HG03066 (cell line): ENCODE data around the gene JAKMIP3.
"Not testable (repeated sequence)": the region's sequence is repeated elsewhere in the genome, so short reads cannot be mapped to it uniquely, and the experiment has no call there.

Source experiments
- ATAC-seq: cut with Tn5 transposase; IDR thresholded peaks from one replicate; pipeline ENCODE4 v1.9.1; 2021; ENCODE audit warnings: low read depth; ENCODE audit not compliant: unreplicated experiment

Gene JAKMIP3

DNA sequence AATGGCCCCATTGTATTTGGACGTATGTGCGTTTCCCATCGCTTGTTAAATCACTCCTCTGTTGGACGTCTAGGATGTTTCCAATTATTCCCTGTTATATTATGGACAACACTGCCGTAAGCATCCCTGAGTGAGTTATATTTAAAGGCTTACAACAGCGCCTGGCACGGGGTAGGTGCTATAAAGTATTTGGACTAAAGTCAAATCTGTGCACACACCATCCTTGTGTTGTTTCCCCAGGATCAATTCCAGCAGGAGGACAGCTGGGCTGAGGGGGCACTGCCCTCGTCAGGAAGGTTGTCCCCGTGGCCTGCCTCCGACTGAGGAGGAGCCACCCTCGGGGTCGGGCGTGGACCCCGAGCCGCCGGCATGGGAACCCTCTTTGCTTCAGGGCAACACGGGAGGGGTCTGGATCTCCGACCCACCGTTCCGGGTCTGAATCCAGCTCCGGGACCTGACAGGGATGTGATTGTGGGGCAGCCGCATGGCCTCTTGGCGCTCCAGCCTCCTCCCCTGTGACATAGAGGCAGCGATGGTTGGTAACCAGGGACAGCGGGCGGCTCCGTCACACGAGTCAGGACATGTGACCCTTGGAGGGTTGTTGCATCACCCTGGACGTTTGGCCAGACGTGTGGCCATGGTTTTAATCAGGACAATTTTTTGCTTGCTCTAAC, 1.5 kb upstream of the JAKMIP3 start:
- no peak for ATAC-seq

DNA sequence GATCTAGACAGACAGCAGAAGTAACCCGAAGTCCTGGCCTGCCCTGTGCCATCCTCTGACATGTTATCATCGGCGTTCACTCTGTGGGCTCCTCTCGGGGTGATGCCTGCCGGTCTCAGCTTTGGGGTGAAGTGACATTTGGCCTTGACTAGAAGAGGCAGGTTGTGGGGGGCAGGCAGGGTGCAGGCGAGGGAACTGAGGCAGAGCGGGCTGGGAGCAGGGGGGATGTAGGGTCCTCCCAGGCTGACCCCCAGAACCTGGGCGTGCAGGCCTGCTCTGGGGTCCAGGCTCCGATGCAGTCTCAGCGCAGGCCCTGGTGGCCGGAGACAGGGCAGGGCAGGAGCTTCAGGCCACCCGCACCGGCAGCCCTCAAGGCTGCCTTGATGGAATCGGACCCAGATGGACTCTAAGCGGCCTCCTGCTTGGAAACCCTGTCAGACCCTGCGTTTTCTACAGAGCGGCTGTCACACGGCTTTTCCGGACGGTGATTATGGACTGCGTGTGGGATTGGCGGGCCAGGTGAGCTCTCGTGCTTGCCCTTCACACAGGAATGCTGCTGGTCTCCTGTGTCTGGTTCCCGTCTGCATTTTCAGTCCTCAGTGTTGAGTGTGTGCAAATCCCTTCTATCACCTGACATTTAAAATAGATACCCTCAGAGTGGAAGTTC, 842 bp upstream of the JAKMIP3 start:
- ATAC-seq, result no peak

DNA sequence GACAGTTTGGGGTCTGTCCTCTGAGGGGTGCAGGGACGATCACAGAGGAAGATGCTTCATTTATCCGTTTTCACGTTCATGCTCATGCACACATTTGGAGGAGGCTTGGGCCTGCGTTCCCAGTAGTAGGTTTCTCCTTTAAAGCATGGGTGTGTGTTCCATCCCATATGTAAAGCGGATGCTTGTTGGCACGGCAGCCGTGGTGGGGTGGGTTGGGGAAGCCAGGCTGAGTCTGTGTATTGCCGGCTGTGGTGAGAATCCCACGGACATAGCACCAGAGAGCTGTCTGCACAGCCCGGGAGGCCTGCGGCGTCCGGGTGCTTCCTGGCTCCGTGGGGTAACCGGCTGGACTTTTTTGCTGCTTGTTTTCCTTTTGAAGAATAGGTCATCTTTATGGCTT, 440 bp downstream of the JAKMIP3 start:
- ATAC-seq, result no peak

DNA sequence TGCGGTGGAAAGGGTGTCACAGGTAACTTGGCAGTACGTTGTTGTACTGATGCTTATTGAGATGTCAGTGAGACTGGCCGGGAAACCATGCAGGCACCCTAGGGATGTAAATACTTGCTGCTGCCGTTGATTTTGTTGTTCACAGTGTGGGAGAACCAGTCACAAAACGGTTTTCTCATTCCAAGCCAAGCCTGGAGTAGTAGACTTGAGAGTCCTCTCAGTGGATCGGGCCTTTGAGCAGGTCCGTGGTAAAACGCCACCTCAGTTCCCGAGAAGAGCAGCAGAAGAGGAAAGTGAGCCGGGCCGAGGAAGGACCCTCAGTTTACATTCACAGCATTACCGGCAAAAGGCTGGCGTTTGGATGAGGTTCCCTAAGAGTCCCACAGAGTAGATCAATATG, 1.1 kb downstream of the JAKMIP3 start:
- no peak for ATAC-seq

GRCh38 chr10:132068431-132069121, 2.8 kb downstream of the JAKMIP3 start:
- no peak for ATAC-seq

DNA sequence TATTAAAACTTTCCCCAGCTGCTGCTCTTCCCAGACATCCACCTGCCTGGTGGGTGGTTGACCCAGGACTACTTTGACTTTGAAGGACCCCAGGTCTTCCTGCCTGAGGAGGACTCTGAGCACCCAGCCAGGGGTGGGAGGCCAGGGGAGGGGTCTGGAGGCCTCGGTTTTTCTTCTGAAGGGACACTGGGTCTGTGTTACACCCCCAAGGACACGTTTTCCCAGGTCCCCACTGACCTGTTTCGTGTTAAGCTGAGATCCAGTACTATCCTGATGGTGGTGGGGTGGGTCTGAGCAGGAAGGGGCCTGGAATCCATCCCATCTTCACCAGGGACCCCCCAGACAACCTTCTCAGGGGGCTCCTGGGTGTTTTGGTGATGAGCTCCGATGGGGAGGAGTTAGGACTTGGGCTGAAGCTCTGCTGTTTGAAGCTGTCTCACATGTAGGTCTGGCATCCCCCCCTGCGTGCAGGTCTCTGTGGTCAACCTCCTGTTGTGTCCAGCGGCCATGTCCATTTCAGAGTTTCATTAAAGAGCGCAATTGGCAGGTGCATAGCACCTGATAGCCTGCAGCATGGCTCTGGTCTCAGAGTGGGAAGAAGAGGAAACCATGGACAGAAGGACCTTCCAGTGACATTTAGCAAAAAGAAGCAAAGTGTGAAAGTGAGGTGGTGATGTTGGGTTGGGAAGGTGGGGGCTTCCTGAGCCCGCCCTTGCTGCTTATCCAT, 3.5 kb downstream of the JAKMIP3 start:
- ATAC-seq, result no peak

GRCh38 chr10:132069849-132070182, 4.1 kb downstream of the JAKMIP3 start:
- ATAC-seq, result no peak

- no peak for ATAC-seq
Measured at GRCh38 chr10:132070724-132071123, 5.0 kb downstream of the JAKMIP3 start.

GRCh38 chr10:132071667-132072066, 5.9 kb downstream of the JAKMIP3 start:
- no peak for ATAC-seq

DNA sequence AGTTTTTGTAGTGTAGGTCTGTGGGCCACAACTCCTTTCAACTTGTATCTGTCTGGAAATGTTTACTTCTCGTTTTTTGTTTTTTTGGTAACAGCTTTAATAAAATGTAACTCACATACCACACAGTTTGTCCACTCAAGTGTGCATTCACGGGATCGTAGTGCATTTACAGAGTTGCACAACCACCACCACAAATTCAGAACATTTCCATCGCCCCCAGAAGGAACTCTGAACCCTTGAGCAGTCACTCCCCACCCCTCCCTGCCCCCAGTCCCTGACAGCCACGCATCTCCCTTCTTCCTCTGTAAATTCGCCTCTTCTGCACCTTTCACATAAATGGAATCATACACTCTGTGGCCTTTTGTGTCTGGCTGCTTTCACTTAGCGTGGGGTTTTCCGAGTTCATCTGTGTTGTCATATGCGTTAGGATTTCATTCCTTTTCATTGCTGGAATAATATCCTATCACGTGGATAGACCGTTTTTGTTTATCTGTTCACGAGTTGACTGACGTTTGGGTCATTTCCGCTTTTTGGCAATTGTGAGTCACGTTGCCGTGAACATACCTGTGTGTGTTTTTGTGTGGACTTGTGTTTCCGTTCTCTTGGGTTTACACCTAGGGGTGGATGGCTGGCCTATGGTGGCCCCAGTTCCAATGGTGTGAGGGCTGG, 10.3 kb downstream of the JAKMIP3 start:
- no peak for ATAC-seq

- no peak for ATAC-seq
Measured at GRCh38 chr10:132076578-132077081, 10.9 kb downstream of the JAKMIP3 start.

- ATAC-seq, result no peak
Measured at GRCh38 chr10:132077091-132077490, 11.3 kb downstream of the JAKMIP3 start.

DNA sequence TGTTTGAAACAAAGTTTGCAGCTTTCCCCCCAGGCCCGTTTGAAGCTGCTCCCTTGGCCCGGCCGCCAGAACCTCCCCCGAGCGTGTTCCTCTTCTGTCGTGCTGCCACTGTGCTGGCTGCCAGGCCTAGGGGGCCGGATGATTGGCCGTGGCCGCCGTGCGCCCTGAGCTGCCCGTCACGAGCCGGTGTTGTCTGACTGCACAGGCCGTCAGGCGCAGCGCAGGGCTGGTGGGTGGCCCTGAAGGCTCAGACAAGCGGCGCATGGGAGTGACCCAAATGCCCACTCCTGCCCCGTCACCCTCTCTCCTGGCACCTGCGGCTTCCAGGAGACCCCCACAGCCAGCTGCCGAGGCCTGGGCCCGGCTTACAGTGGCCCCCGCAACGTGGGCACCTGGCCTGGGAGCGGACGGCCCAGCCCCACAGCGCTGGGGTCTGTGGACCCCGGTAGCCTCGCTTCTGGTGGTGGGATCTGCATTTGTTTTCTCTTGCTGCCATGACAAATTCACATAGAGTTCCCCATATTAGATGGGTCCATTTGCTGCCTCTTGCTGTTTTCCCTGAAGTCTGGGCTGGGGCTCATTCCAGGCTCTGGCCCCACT, 13.1 kb downstream of the JAKMIP3 start:
- ATAC-seq, result no peak

DNA sequence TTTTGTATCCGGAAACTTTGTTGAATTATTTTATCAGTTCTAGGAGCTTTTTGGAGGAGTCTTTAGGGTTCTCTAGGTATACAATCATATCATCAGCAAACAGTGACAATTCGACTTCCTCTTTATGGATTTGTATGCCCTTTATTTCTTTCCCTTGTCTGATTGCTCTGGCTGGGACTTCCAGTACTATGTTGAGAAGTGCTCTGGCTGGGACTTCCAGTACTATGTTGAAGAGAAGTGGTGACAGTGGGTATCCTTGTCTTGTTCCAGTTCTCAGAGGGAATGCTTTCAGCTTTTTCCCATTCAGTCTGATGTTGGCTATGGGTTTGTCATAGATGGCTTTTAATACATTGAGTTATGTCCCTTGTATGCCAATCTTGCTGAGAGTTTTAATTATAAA, 18.6 kb downstream of the JAKMIP3 start:
- not testable (repeated sequence) for ATAC-seq

DNA sequence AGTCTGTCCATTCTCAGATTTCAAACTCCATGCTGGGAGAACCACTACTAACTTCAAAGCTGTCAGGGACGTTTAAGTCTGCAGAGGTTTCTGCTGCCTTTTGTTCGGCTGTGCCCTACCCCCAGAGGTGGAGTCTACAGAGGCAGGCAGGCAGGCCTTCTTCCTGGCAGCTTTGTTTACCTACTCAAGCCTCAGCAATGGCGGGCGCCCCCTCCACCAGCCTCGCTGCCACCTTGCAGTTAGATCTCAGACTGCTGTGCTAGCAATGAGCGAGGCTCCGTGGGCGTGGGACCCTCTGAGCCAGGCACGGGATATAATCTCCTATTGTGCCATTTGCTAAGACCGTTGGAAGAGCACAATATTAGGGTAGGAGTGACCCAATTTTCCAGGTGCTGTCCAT, 27.5 kb downstream of the JAKMIP3 start:
- not testable (repeated sequence) for ATAC-seq

- no peak for ATAC-seq
Measured at GRCh38 chr10:132094581-132095234, 29.0 kb downstream of the JAKMIP3 start.

GRCh38 chr10:132095403-132096113, 29.8 kb downstream of the JAKMIP3 start:
- no peak for ATAC-seq

- no peak for ATAC-seq
Measured at GRCh38 chr10:132096223-132096622, 30.5 kb downstream of the JAKMIP3 start.

GRCh38 chr10:132096863-132097478, 31.2 kb downstream of the JAKMIP3 start:
- ATAC-seq, result no peak
